ENCODE measurements around the gene SYT6. TPM values are rescaled to one million over a fixed set of nuclear protein-coding genes. Genes with fewer than 3 reads are reported as not detected.

The SYT6 gene
- total RNA-seq, 1 donor from 2014 or later: not detected

DNA sequence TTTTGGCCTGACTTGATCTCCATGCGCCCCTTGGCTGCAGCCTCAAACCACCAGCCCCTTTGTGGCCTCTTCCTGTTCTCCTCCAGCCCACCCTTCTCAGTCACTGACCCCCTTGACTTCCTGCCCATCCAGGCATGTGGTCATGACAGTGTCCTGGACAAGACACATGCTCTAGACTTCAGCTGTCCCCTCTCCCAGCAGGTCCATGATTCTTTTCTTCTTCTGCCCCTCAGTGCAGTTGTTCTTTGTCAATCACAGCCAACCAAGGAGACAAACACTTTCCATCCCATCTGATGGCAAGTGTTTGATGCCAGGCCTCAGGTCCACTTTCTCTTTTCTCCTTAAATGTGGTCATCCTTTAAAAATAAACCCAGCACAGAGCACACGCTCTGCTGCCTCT lies 49.7 kb downstream of the SYT6 start:
- H3K4me1 Mint-ChIP-seq: peaks cover 5% of the 10 kb centered on the region

DNA sequence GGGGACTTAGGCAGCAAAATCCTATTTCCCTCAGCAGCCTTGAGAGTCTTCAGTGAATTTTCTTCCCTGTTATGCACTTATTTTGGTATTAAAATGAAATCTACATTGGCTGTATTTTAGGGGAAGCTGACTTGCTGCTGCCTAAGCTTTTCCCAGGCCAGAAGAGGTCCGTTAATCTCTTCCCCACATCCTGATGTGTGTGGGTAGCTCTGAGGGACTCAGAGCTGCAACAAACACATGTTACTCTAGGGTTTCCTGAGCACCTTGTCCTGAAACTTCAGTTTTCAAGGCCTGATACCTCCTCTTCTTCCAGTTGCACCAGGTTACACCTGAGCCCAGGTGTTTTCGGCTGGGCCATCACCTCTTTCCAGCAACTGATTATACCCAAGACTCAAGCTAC lies 51.5 kb downstream of the SYT6 start:
- DNase-seq: no peak
- Mint-ChIP-seq H3K9me3 (no peaks in the 10 kb centered on the region), H3K27ac (no peak overlapping the region), H3K4me3 (no peak overlapping the region), H3K36me3 (ENCODE audit: low read depth) (no peaks in the 10 kb centered on the region), H3K4me1 (peaks cover 5% of the 10 kb centered on the region), H3K27me3 (peaks cover 9% of the 10 kb centered on the region)
- intact Hi-C loops (cut with micrococcal nuclease): no loop called here

More for the DNA sequence above, 49.7 kb downstream of the SYT6 start:
- DNase-seq: no peak
- intact Hi-C loops (cut with micrococcal nuclease): no loop called here
- Mint-ChIP-seq H3K27ac (no peak overlapping the region), H3K9me3 (no peaks in the 10 kb centered on the region), H3K4me3 (no peak overlapping the region), H3K36me3 (ENCODE audit: low read depth) (no peaks in the 10 kb centered on the region), H3K27me3 (peaks cover 9% of the 10 kb centered on the region)

DNA sequence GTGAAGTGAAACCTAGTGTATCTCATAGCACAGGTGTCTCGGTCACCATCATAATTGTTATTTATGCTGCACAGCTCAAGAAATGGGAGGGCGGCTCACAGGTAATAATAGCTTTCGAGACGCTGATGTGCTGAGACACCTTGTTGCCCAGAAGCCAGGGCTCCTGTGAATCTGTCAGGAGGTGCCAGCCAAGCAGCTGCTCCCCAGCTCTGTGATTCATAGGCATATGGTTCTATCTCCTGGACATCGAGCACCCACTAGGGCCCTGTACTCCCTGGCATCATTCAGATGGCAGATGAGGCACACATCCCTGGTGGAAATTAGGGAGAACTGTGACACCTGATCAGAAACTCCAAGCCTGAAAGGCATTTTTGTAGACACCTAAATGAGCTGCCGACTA lies 53.5 kb downstream of the SYT6 start:
- H3K4me1 Mint-ChIP-seq: peaks cover 5% of the 10 kb centered on the region
- intact Hi-C loops (cut with micrococcal nuclease): no loop called here
- no peaks in the 10 kb centered on the region for H3K9me3 Mint-ChIP-seq
- H3K27me3 Mint-ChIP-seq: peaks cover 9% of the 10 kb centered on the region
- H3K36me3 Mint-ChIP-seq (ENCODE audit: low read depth): no peaks in the 10 kb centered on the region
- no peak for DNase-seq
- H3K4me3 Mint-ChIP-seq: no peak overlapping the region
- H3K27ac Mint-ChIP-seq: no peak overlapping the region

DNA sequence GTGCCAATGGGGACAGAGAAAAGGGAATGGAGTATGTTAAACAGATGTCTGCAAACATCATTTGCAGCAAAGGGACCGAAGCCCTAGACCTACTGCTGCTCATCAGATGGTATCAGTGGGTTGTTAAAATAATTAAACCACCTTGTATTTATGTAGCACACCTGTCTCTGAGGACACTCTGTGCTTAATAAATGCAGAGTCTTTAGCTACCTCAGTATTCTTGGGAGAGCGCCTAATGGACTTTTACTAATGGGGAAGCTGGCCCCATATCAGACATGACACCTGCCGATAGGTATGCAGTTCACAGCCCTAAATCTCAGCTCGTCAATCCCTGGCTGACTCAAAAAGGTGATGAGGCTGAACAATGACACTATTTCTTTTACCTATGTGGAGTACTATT lies 54.4 kb downstream of the SYT6 start:
- intact Hi-C loops (cut with micrococcal nuclease): no loop called here
- peaks cover 5% of the 10 kb centered on the region for H3K4me1 Mint-ChIP-seq
- DNase-seq: no peak
- no peaks in the 10 kb centered on the region for H3K9me3 Mint-ChIP-seq
- H3K27ac Mint-ChIP-seq: no peak overlapping the region
- no peaks in the 10 kb centered on the region for H3K36me3 Mint-ChIP-seq (ENCODE audit: low read depth)
- no peak overlapping the region for H3K4me3 Mint-ChIP-seq
- peaks cover 9% of the 10 kb centered on the region for H3K27me3 Mint-ChIP-seq

DNA sequence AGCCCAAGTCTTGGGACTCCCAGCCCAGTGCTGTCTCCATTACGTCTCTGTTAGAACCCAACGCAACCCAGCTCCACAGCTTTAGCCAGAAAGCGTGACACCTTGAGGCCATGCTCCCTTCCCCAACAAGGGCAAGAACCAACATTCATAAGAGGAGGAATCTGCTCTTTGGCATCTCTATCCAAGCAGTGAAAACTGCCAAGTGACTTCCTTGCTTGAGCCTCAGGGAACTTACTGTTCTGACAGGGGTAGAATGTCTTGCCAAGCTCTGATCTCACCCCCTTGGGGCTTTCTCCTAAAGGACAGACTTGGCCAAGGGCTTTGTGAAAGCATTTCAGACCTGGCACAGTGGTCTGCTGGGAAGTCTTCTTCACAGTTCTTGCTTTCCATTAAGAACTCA lies 56.6 kb downstream of the SYT6 start:
- no peak overlapping the region for H3K4me3 Mint-ChIP-seq
- intact Hi-C loops (cut with micrococcal nuclease): no loop called here
- peaks cover 5% of the 10 kb centered on the region for H3K27me3 Mint-ChIP-seq
- no peak for DNase-seq
- no peaks in the 10 kb centered on the region for H3K9me3 Mint-ChIP-seq
- no peaks in the 10 kb centered on the region for H3K4me1 Mint-ChIP-seq
- no peaks in the 10 kb centered on the region for H3K36me3 Mint-ChIP-seq (ENCODE audit: low read depth)
- no peak overlapping the region for H3K27ac Mint-ChIP-seq

DNA sequence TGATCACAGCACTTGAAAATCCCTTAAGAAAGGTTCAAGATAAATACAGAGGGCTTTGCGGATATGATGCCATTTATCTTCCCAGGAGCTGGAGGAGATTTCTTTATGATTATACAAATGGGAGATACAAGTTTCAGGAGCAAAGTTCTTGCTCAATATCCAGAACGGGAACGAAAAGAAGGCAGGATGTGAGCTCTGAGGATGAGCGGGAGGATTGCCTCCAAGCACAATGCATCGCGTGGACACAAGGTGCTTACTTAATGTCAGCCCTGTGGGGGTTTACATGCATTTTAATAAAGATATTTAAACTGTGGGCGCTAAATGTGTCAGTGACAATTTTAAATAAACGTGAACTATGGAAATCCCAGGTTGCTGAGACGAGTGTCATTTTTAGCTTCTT lies 59.0 kb downstream of the SYT6 start:
- DNase-seq: no peak
- Mint-ChIP-seq H3K4me1 (no peaks in the 10 kb centered on the region), H3K4me3 (no peak overlapping the region), H3K27me3 (peaks cover 10% of the 10 kb centered on the region), H3K27ac (no peak overlapping the region), H3K36me3 (ENCODE audit: low read depth) (no peaks in the 10 kb centered on the region), H3K9me3 (no peaks in the 10 kb centered on the region)
- intact Hi-C loops (cut with micrococcal nuclease): no loop called here

DNA sequence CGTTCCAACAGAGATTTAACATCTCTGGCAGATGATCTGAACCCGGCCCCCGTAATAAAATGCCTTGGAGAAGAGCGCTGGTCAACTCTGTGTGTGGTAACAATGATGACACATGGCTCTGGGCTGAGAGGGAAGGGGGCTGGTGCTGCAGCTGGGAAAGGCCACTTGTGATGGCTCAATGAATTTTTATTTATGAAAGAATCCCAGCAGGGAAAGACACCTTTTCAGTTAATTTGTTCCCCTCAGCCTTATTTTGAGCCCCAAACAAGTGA lies 59.4 kb downstream of the SYT6 start:
- Mint-ChIP-seq H3K9me3 (no peaks in the 10 kb centered on the region), H3K27me3 (peaks cover 13% of the 10 kb centered on the region), H3K36me3 (ENCODE audit: low read depth) (no peaks in the 10 kb centered on the region), H3K4me1 (no peaks in the 10 kb centered on the region), H3K4me3 (no peak overlapping the region), H3K27ac (no peak overlapping the region)
- no peak for DNase-seq
- intact Hi-C loops (cut with micrococcal nuclease): no loop called here

DNA sequence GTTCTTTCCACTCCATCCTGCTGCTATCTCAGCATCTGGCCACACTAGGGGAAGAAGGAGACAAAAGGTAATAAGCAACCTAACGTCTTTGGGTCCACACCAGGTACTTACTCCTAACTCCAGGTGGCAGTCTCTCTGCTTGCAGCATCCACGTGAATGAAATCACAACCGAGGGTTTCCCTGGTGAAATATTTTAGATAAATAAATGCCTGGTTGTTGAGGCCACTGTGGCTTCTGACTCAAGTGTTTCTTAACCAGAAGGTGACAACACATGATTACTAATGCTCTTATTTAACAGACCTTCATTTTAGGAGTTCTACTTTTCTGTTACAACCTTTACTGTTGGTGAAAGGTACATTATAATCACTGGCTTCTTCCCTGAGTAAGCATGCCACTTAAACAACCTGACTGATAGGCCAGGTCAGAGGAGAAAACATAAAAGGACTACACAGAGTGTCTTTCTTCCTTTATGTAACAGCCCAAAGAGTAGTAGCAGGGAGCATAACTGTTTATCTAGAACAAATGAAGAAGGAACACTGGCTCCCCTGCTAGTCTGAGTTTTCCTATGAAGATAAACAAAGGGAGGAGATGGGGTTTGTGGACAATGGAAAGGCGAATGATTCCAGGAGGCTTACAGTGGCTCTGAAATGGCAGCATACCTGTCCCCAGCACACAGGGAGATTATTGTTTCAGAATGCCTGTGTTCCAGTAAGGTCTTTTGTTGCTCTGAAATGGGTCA lies 59.9 kb downstream of the SYT6 start:
- DNase-seq: no peak
- Mint-ChIP-seq H3K9me3 (no peaks in the 10 kb centered on the region), H3K4me1 (no peaks in the 10 kb centered on the region), H3K4me3 (no peak overlapping the region), H3K36me3 (ENCODE audit: low read depth) (no peaks in the 10 kb centered on the region), H3K27ac (no peak overlapping the region), H3K27me3 (peaks cover 13% of the 10 kb centered on the region)
- intact Hi-C loops (cut with micrococcal nuclease): no loop called here

DNA sequence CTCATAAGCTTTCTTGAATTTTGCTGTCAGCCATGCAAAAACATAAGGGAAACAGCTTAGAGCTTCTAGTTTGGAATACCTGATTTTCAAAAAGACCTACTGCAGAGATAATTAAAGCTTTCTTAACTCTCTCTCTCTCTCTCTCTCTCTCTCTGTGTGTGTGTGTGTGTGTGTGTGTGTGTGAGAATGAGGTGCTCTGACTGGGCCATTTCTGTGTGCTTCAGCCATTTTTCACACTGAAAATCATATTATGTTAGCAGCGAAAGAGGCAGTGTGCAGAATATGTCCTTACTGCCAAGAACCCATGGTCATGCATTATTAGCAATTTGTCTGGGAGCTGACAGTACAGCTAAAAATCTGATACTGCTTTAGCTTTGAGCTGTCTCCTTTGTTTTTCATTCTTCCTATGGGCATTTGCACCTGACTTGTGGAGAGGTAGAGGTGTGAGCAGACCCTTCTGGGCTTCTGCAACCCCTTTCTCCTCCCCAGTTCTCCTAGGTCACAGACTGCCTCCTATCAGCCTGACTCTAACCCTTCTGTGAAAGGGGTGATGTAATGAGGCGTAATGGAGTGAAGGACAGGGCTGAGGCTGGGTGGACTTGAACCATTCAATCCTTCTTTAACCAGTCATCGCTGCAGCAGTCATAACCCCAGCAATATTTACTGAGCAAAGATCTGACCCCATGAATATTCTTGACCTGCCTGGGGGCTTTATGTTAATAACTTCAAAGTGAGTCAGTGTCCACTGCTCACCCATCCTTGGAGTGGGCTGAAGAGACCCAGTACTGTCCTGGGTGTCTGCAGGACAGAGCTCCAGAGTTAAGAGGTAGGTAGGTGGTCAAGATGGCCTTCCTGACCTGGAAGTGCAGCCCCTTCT lies 61.2 kb downstream of the SYT6 start:
- H3K36me3 Mint-ChIP-seq (ENCODE audit: low read depth): no peaks in the 10 kb centered on the region
- H3K4me1 Mint-ChIP-seq: no peaks in the 10 kb centered on the region
- H3K27ac Mint-ChIP-seq: no peak overlapping the region
- intact Hi-C loops (cut with micrococcal nuclease): no loop called here
- no peaks in the 10 kb centered on the region for H3K9me3 Mint-ChIP-seq
- H3K27me3 Mint-ChIP-seq: peaks cover 13% of the 10 kb centered on the region
- H3K4me3 Mint-ChIP-seq: no peak overlapping the region
- DNase-seq: no peak

DNA sequence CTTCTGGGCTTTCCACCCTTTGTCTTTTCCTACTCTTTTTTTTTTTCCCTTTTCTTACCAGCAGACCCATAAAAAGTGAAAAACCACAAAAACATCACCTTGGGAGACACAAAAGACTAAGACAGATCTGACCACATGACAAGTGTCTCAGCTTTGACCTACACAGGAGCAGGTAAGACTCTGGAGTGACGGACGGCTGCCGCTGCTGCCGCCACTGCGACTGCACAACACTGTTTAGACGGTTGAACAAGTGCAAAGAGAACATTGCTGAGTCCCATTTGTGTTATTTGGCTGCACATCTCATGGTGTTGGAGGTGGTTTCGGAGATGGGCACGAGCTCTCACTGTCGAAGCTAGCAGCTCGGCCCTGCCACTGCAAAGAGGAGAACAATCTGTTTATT lies 62.0 kb downstream of the SYT6 start:
- DNase-seq: no peak
- Mint-ChIP-seq H3K27me3 (peaks cover 13% of the 10 kb centered on the region), H3K4me3 (no peak overlapping the region), H3K9me3 (no peaks in the 10 kb centered on the region), H3K36me3 (ENCODE audit: low read depth) (no peaks in the 10 kb centered on the region), H3K4me1 (no peaks in the 10 kb centered on the region), H3K27ac (no peak overlapping the region)
- intact Hi-C loops (cut with micrococcal nuclease): no loop called here

DNA sequence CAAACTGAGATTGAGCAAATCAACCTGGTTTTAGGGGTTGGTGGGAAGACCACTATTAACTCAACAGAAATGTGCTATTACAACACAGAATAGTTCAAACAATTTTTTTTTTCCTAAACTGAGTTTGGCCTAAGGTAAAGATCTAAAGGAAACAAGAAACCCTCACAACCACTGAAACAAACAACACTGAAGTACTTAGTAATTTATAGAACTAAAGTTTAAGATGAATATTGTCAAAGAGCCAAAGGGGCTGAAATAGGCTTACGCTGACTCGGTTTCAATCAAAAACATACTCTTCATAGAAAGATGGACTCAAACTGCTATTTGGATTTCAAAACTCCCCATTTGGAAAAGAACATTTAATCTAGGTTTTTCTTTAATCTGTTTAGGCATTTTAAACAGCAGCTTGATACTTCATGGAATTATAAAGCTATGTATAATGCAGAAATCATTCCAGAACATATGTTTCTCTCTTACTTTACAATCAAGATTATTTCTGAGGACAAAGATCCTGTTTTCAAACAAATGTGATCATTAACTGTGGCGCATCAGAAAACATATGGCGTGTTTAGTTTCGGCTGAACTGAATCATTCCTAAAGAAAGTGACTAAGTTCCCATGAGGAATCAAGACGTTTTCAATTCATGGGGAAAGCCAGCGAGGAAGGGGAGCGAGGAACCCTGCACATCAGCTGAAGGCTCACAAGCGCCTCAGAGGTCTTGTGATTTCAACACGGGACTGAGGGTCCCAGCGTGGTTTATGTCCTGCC lies 62.7 kb downstream of the SYT6 start:
- intact Hi-C loops (cut with micrococcal nuclease): no loop called here
- no peaks in the 10 kb centered on the region for H3K4me1 Mint-ChIP-seq
- peaks cover 13% of the 10 kb centered on the region for H3K27me3 Mint-ChIP-seq
- H3K36me3 Mint-ChIP-seq (ENCODE audit: low read depth): no peaks in the 10 kb centered on the region
- no peak overlapping the region for H3K27ac Mint-ChIP-seq
- no peak for DNase-seq
- H3K4me3 Mint-ChIP-seq: no peak overlapping the region
- no peaks in the 10 kb centered on the region for H3K9me3 Mint-ChIP-seq

DNA sequence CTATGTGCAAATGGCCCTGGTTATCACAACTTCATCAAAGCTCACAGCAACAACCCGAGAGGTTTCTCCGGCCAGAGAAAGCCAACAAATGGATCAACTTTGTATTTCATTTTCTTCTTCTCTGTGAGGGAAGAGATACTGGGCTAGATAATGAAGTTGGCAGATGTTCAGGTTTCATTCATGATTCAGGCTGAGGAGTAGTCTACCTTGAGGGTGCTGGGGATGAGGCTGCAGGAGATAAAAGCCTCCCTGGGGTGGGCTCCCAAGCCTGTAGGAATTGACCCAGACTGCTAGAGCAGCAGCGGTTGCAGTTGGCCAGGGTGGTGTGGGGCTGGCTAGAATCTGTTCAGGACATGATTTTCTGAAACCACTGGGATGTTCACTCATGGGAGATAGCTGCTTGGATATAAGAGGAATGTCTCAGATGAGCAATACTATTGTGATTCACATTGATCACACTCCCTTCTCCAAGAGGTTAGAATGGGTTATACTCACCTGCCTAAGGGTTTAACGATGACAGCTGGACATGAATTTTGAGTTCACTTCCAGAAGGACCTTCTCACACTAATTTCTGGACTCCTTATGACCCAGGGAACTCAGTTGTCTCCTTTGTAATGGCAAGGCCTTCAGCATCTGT lies 64.0 kb downstream of the SYT6 start:
- DNase-seq: no peak
- H3K27ac Mint-ChIP-seq: no peak overlapping the region
- intact Hi-C loops (cut with micrococcal nuclease): no loop called here
- H3K4me1 Mint-ChIP-seq: no peaks in the 10 kb centered on the region
- H3K4me3 Mint-ChIP-seq: no peak overlapping the region
- no peaks in the 10 kb centered on the region for H3K36me3 Mint-ChIP-seq (ENCODE audit: low read depth)
- no peaks in the 10 kb centered on the region for H3K9me3 Mint-ChIP-seq
- peaks cover 13% of the 10 kb centered on the region for H3K27me3 Mint-ChIP-seq

DNA sequence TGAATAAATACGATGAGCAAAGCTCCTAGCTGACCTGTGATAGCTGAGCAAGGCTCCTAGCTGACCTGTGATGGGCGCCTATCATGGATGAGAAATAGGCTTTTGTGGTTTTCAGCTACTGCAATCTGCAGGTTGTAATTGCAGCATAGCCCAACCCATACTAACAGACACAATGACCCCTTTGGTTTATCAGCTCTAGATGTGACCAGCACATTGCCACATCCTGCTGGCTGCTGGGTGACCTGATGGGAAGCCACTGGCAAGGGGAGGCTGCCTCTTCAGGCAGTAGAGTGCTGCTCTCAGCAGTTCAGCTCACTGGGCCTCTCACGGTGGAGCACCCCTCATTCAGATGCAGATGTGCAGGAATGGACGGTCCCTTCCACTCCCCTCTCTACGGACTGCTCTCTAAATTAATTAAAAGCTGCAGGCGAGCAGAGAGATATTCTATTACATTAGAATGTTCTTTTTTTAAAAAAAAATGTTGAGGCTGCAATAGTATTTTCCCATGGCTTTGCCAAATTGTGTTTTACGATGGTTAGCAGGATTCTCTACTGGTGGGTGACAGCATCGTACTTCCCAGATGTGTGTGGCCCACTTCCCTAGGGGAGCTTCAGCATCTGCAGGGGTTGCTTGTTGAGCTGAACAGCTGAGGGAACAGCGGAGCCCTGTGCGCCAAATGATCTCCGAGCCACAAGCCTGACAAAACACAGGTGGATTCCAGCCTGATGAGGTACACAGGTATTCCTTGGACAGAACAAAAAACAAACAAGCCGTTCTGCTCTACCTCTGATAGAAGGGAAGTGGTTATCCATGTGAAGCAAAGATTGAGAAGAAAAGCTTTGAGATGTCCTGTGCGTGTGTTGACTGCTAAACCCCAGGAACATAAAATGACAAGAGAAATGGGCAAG lies 65.0 kb downstream of the SYT6 start:
- no peaks in the 10 kb centered on the region for H3K9me3 Mint-ChIP-seq
- intact Hi-C loops (cut with micrococcal nuclease): no loop called here
- no peak overlapping the region for H3K27ac Mint-ChIP-seq
- DNase-seq: no peak
- H3K36me3 Mint-ChIP-seq (ENCODE audit: low read depth): no peaks in the 10 kb centered on the region
- no peaks in the 10 kb centered on the region for H3K4me1 Mint-ChIP-seq
- peaks cover 21% of the 10 kb centered on the region for H3K27me3 Mint-ChIP-seq
- H3K4me3 Mint-ChIP-seq: no peak overlapping the region
